GM21723 (cell line): Measurements from ENCODE around the gene SNX13.
"Not testable (repeated sequence)": the region's sequence is repeated elsewhere in the genome, so short reads cannot be mapped to it uniquely, and the experiment has no call there.

Experiments used
- ATAC-seq: cut with Tn5 transposase; IDR thresholded peaks from one replicate; pipeline ENCODE4 v1.9.1; 2021; ENCODE audit warnings: mild to moderate bottlenecking, moderate library complexity; ENCODE audit not compliant: unreplicated experiment

SNX13 gene

GRCh38 chr7:17913250-17913649, 27.0 kb downstream of the SNX13 start:
- no peak for ATAC-seq

- ATAC-seq, result no peak
Observed at GRCh38 chr7:17912536-17913235, 27.6 kb downstream of the SNX13 start.

GRCh38 chr7:17912050-17912449, 28.2 kb downstream of the SNX13 start:
- no peak for ATAC-seq

- ATAC-seq, result no peak
Observed at GRCh38 chr7:17910377-17910776, 29.9 kb downstream of the SNX13 start.

GRCh38 chr7:17909310-17909709, 31.0 kb downstream of the SNX13 start:
- not testable (repeated sequence) for ATAC-seq

GRCh38 chr7:17907014-17907413, 33.3 kb downstream of the SNX13 start:
- ATAC-seq, result no peak

- no peak for ATAC-seq
Observed at GRCh38 chr7:17903337-17903736, 37.0 kb downstream of the SNX13 start.

GRCh38 chr7:17902599-17902998, 37.7 kb downstream of the SNX13 start:
- no peak for ATAC-seq

- no peak for ATAC-seq
Observed at GRCh38 chr7:17900464-17900863, 39.8 kb downstream of the SNX13 start.

- ATAC-seq, result no peak
Observed at GRCh38 chr7:17898111-17898510, 42.2 kb downstream of the SNX13 start.

- no peak for ATAC-seq
Observed at GRCh38 chr7:17887286-17887685, 53.0 kb downstream of the SNX13 start.

GRCh38 chr7:17882685-17883084, 57.6 kb downstream of the SNX13 start:
- no peak for ATAC-seq

GRCh38 chr7:17879075-17879661, 61.1 kb downstream of the SNX13 start:
- ATAC-seq, result no peak

- ATAC-seq, result no peak
Observed at GRCh38 chr7:17878627-17879026, 61.7 kb downstream of the SNX13 start.

- ATAC-seq, result no peak
Observed at GRCh38 chr7:17871815-17872533, 68.3 kb downstream of the SNX13 start.

- ATAC-seq, result no peak
Observed at GRCh38 chr7:17870406-17870805, 69.9 kb downstream of the SNX13 start.

GRCh38 chr7:17863809-17864143, 76.5 kb downstream of the SNX13 start:
- ATAC-seq, result no peak

- ATAC-seq, result no peak
Observed at GRCh38 chr7:17863095-17863808, 77.0 kb downstream of the SNX13 start.

- no peak for ATAC-seq
Observed at GRCh38 chr7:17856251-17856650, 84.0 kb downstream of the SNX13 start.

GRCh38 chr7:17855202-17855601, 85.1 kb downstream of the SNX13 start:
- no peak for ATAC-seq

GRCh38 chr7:17854261-17855047, 85.8 kb downstream of the SNX13 start:
- peak; percentile 63 for ATAC-seq
